A673 (cell line): ENCODE data around the gene ICE1. TPM values are rescaled to one million over a fixed set of nuclear protein-coding genes. Genes with fewer than 3 reads are reported as not detected.

Experiments used
- BruUV-seq: library from RNA; stranded (reverse); fragments of 400-500 nt; replicated peaks from 2 replicates; lab custom pipeline; 2021; lab: Mats Ljungman, UMichigan
- CTCF ChIA-PET: fragments of 300-600 bp; sonication (Branson Sonifier 250); formaldehyde crosslinking; loops from one replicate; lab custom pipeline; 2022; ENCODE audit warnings: antibody characterized with exemption; lab: Charles Lee
- POLR2A ChIA-PET: fragments of 300-600 bp; sonication (Branson Sonifier 250); formaldehyde crosslinking; loops from one replicate; lab custom pipeline; 2022; ENCODE audit warnings: antibody characterized with exemption; ENCODE audit not compliant: low non-redundant PET; lab: Charles Lee
- DNase-seq: peaks from one replicate; pipeline ENCODE4 v3.0.0-alpha.2; 2015; ENCODE audit warnings: low spot score
- H3K27ac ChIP-seq: fragments of 200-600 bp; sonication (generic); 2 replicates; pipeline ENCODE4 v1.5.1; 2016; ENCODE audit warnings: mixed run types, low read depth, mild to moderate bottlenecking, mixed read lengths, antibody characterized with exemption, low read length; ENCODE audit not compliant: poor library complexity, severe bottlenecking
- H3K27me3 ChIP-seq: fragments of 200-600 bp; sonication (generic); replicated peaks from 2 replicates; pipeline ENCODE4 v1.6.1; 2017; ENCODE audit warnings: mixed run types, low read depth, mild to moderate bottlenecking, mixed read lengths, antibody characterized with exemption, low read length; ENCODE audit not compliant: insufficient read depth, poor library complexity
- H3K36me3 ChIP-seq: fragments of 200-600 bp; sonication (generic); 2 replicates; pipeline ENCODE4 v1.6.1; 2016; ENCODE audit warnings: mixed run types, mild to moderate bottlenecking, mixed read lengths, antibody characterized with exemption, low read length; ENCODE audit not compliant: insufficient read depth, poor library complexity, severe bottlenecking
- H3K4me1 ChIP-seq: fragments of 200-600 bp; sonication (generic); 2 replicates; pipeline ENCODE4 v1.6.1; 2017; ENCODE audit warnings: mixed run types, mild to moderate bottlenecking, mixed read lengths, antibody characterized with exemption, low read length; ENCODE audit not compliant: insufficient read depth, poor library complexity, severe bottlenecking
- H3K4me3 ChIP-seq: fragments of 200-600 bp; sonication (generic); 2 replicates; pipeline ENCODE4 v1.5.1; 2016; ENCODE audit warnings: low read depth, mixed run types, mild to moderate bottlenecking, mixed read lengths, low read length; ENCODE audit not compliant: poor library complexity, severe bottlenecking
- H3K9me3 ChIP-seq: fragments of 200-600 bp; sonication (generic); 2 replicates; pipeline ENCODE4 v1.6.1; 2016; ENCODE audit warnings: mixed run types, low read depth, mild to moderate bottlenecking, mixed read lengths, antibody characterized with exemption, low read length; ENCODE audit not compliant: poor library complexity, severe bottlenecking
- EZH2 ChIP-seq: fragments of 200-600 bp; sonication (generic); IDR thresholded peaks from 2 replicates; pipeline ENCODE4 v1.6.1; 2017; ENCODE audit warnings: borderline replicate concordance, low read depth, mild to moderate bottlenecking, mixed read lengths, antibody characterized with exemption, low read length; ENCODE audit not compliant: poor library complexity, severe bottlenecking
- intact Hi-C: fragments of 100-400 bp; cut with micrococcal nuclease; formaldehyde crosslinking; loops from one replicate; pipeline ENCODE4 v1.10.0; 2022; ENCODE audit not compliant: unreplicated experiment
- total RNA-seq: library from RNA; stranded (reverse); gene quantifications from 2 replicates; pipeline ENCODE4 v1.2.3, GENCODE V29; 2021
- TF ChIP-seq, protein P1 (sequence below): fragments of 300-800, 200-600 bp; sonication (generic); conservative IDR thresholded peaks from 2 replicates; pipeline ENCODE4 v1.5.1; 2017; ENCODE audit warnings: low read depth, mild to moderate bottlenecking, antibody characterized with exemption, low read length, moderate library complexity, mixed read lengths

Gene ICE1
- total RNA-seq, 1 experiment from 2014 or later = 37.2 TPM

DNA sequence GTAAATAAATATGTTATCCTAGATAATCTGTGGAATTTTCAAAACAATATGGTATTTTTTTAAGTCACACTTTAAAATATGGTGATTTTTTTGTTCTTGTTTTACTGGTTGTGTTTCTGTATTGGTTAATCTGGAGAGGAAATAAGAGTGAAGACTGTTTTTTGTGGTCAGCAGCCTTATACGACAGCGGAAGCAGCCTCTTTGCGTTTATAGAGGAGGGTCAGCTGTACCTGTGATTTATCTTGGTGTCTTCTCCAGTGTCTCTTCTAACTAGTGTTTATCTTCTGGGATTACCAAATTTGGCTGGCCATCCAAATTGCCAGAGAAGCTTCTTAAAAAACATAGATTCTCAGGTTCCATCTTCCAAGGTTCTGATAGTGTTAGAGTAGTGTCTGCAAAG, 58.7 kb downstream of the ICE1 start:
- H3K4me1 ChIP-seq = no peaks in the 10 kb centered on the region
- TF ChIP-seq, protein P1, sequence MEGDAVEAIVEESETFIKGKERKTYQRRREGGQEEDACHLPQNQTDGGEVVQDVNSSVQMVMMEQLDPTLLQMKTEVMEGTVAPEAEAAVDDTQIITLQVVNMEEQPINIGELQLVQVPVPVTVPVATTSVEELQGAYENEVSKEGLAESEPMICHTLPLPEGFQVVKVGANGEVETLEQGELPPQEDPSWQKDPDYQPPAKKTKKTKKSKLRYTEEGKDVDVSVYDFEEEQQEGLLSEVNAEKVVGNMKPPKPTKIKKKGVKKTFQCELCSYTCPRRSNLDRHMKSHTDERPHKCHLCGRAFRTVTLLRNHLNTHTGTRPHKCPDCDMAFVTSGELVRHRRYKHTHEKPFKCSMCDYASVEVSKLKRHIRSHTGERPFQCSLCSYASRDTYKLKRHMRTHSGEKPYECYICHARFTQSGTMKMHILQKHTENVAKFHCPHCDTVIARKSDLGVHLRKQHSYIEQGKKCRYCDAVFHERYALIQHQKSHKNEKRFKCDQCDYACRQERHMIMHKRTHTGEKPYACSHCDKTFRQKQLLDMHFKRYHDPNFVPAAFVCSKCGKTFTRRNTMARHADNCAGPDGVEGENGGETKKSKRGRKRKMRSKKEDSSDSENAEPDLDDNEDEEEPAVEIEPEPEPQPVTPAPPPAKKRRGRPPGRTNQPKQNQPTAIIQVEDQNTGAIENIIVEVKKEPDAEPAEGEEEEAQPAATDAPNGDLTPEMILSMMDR = no peak
- TF ChIP-seq EZH2 = no peak
- no TSS peak for BruUV-seq
- H3K9me3 ChIP-seq = no peaks in the 10 kb centered on the region
- intact Hi-C loops = no loop called here
- H3K27me3 ChIP-seq = no peaks in the 10 kb centered on the region
- ChIA-PET POLR2A (no interaction called here), CTCF (no interaction called here)
- no peak overlapping the region for H3K27ac ChIP-seq
- DNase-seq = no peak
- H3K4me3 ChIP-seq = no peak overlapping the region
- H3K36me3 ChIP-seq = no peaks in the 10 kb centered on the region

- POLR2A ChIA-PET = no interaction called here
- H3K36me3 ChIP-seq = no peaks in the 10 kb centered on the region
- no peak overlapping the region for H3K4me3 ChIP-seq
- no TSS peak for BruUV-seq
- no peaks in the 10 kb centered on the region for H3K27me3 ChIP-seq
- CTCF ChIA-PET = no interaction called here
- H3K27ac ChIP-seq = no peak overlapping the region
- no peak for DNase-seq
- TF ChIP-seq EZH2 = no peak
- TF ChIP-seq, protein P1 = no peak
- H3K4me1 ChIP-seq = no peaks in the 10 kb centered on the region
- no peaks in the 10 kb centered on the region for H3K9me3 ChIP-seq
- intact Hi-C loops = no loop called here
Observed at GRCh38 chr5:5481633-5482032, 59.2 kb downstream of the ICE1 start.

- CTCF ChIA-PET = no interaction called here
- Histone ChIP-seq H3K27me3 (no peaks in the 10 kb centered on the region), H3K36me3 (no peaks in the 10 kb centered on the region), H3K4me3 (no peak overlapping the region), H3K27ac (no peak overlapping the region), H3K4me1 (no peaks in the 10 kb centered on the region), H3K9me3 (no peaks in the 10 kb centered on the region)
- no peak for DNase-seq
- POLR2A ChIA-PET = no interaction called here
- intact Hi-C loops = no loop called here
- TF ChIP-seq, protein P1 = no peak
- TF ChIP-seq EZH2 = no peak
- no TSS peak for BruUV-seq
Observed at GRCh38 chr5:5483350-5483749, 60.9 kb downstream of the ICE1 start.
